Endothelial cell of umbilical vein (primary cell): ENCODE measurements around the gene TET1. TPM values are rescaled to one million over a fixed set of nuclear protein-coding genes. Genes with fewer than 3 reads are reported as not detected.

ENCODE experiments used
- BruUV-seq: library from RNA; stranded (reverse); fragments of 400-500 nt; replicated peaks from 2 replicates; lab custom pipeline; 2021; lab: Mats Ljungman, UMichigan
- CTCF ChIA-PET: fragments of 300-600, 350-600 bp; sonication (Branson Sonifier 250); formaldehyde crosslinking; loops from one replicate; lab custom pipeline; 2021; ENCODE audit warnings: antibody characterized with exemption, inconsistent platforms; lab: Charles Lee
- POLR2A ChIA-PET: fragments of 300-600, 350-600 bp; sonication (Branson Sonifier 250); formaldehyde crosslinking; loops from one replicate; lab custom pipeline; 2021; ENCODE audit warnings: antibody characterized with exemption, inconsistent platforms; lab: Charles Lee
- DNase-seq: peaks from one replicate; pipeline ENCODE4 v3.0.0-alpha.2; 2011; ENCODE audit warnings: low read depth, low spot score
- FAIRE-seq: peaks from 2 replicates; lab custom pipeline; 2011; peaks lifted over from hg19 to GRCh38; lab: Jason Lieb, UNC
- H2AFZ ChIP-seq: 2 replicates; pipeline ENCODE4 v1.6.0; 2012; ENCODE audit warnings: low read depth, low read length, control low read depth, inconsistent platforms
- H3K27ac ChIP-seq: 2 replicates; pipeline ENCODE4 v1.5.1; 2011; ENCODE audit warnings: low read depth, mild to moderate bottlenecking, control low read depth, low read length, moderate library complexity; ENCODE audit not compliant: insufficient read depth
- H3K27me3 ChIP-seq, 2 experiments: 2 replicates each; pipeline versions ENCODE4 v1.6.0 to v1.6.1; 2011; ENCODE audit warnings: low read length in 2 of 2, mixed read lengths in 1 of 2; ENCODE audit not compliant: control insufficient read depth in 2 of 2, insufficient read depth in 2 of 2
- H3K36me3 ChIP-seq, 2 experiments: 2 replicates in 1 of 2; 3 replicates in 1 of 2; pipeline ENCODE4 v1.5.1; 2011; ENCODE audit warnings: low read length in 2 of 2, mild to moderate bottlenecking in 1 of 2, moderate library complexity in 1 of 2; ENCODE audit not compliant: control insufficient read depth in 2 of 2, insufficient read depth in 2 of 2; ENCODE audit errors: extremely low read depth in 1 of 2
- H3K4me1 ChIP-seq: 3 replicates; pipeline ENCODE4 v1.5.1; 2011; ENCODE audit warnings: mild to moderate bottlenecking, low read length; ENCODE audit not compliant: control insufficient read depth, insufficient read depth; ENCODE audit errors: extremely low read depth
- H3K4me2 ChIP-seq: 2 replicates; pipeline ENCODE4 v1.6.1; 2011; ENCODE audit warnings: low read length, control low read depth, mixed read lengths; ENCODE audit not compliant: insufficient read depth
- H3K4me3 ChIP-seq, 3 experiments: fragments of 200-600 bp in 1 of 3; sonication (generic), shearing (Covaris generic) in 1 of 3; replicated peaks in 1 of 3; 2 replicates each; pipeline ENCODE4 v1.5.1; 2011 to 2016; ENCODE audit warnings: control low read depth in 3 of 3, low read length in 3 of 3, mild to moderate bottlenecking in 2 of 3, inconsistent platforms in 1 of 3, low read depth in 1 of 3, moderate library complexity in 1 of 3; ENCODE audit not compliant: insufficient read depth in 1 of 3
- H3K79me2 ChIP-seq: 2 replicates; pipeline ENCODE4 v1.6.0; 2012; ENCODE audit warnings: low read length, inconsistent platforms; ENCODE audit not compliant: control insufficient read depth, insufficient read depth
- H3K9ac ChIP-seq: replicated peaks from 2 replicates; pipeline ENCODE3; 2011; ENCODE audit warnings: low read length, control low read depth; ENCODE audit not compliant: insufficient read depth; ENCODE audit errors: extremely low read depth
- H3K9me1 ChIP-seq: replicated peaks from 3 replicates; pipeline ENCODE4 v1.6.0; 2011; ENCODE audit warnings: mild to moderate bottlenecking, low read length; ENCODE audit not compliant: control insufficient read depth, insufficient read depth; ENCODE audit errors: extremely low read depth
- H3K9me3 ChIP-seq: replicated peaks from 2 replicates; pipeline ENCODE4 v1.5.1; 2012; ENCODE audit warnings: low read length, inconsistent platforms; ENCODE audit not compliant: control insufficient read depth, insufficient read depth
- H4K20me1 ChIP-seq: replicated peaks from 2 replicates; pipeline ENCODE3; 2011; ENCODE audit warnings: mild to moderate bottlenecking, low read length; ENCODE audit not compliant: control insufficient read depth, insufficient read depth; ENCODE audit errors: extremely low read depth
- CTCF ChIP-seq, 2 donors: IDR thresholded peaks; 1 replicate in 1 of 2; 2 replicates in 1 of 2; pipeline ENCODE4 v1.5.1; 2011; ENCODE audit warnings: low read length in 2 of 2, mild to moderate bottlenecking in 2 of 2, moderate library complexity in 2 of 2, control low read depth in 1 of 2, inconsistent platforms in 1 of 2, low read depth in 1 of 2; ENCODE audit not compliant: insufficient read depth in 1 of 2; ENCODE audit errors: extremely low read depth in 1 of 2
- EZH2 ChIP-seq: IDR thresholded peaks from 2 replicates; pipeline ENCODE4 v1.6.1; 2012; ENCODE audit warnings: borderline replicate concordance, low read depth, mild to moderate bottlenecking, moderate library complexity, low read length, inconsistent platforms; ENCODE audit not compliant: severe bottlenecking
- GATA2 ChIP-seq: IDR thresholded peaks from 2 replicates; pipeline ENCODE4 v1.7.0; 2011; ENCODE audit warnings: low read depth, mild to moderate bottlenecking, moderate library complexity, mixed read lengths, low read length; ENCODE audit not compliant: insufficient read length, insufficient read depth
- JUN ChIP-seq: IDR thresholded peaks from 2 replicates; pipeline ENCODE4 v1.6.1; 2011; ENCODE audit warnings: borderline replicate concordance, low read depth; ENCODE audit not compliant: insufficient read length, insufficient read depth
- MAX ChIP-seq: IDR thresholded peaks from 2 replicates; pipeline ENCODE4 v1.6.1; 2011; ENCODE audit not compliant: insufficient read depth, insufficient read length
- MYC ChIP-seq: IDR thresholded peaks from one replicate; pipeline ENCODE4 v1.6.1; 2011; ENCODE audit warnings: mild to moderate bottlenecking, low read depth, low read length
- dilution Hi-C: fragments of 300-500 bp; cut with MboI; formaldehyde crosslinking; loops from one replicate; pipeline ENCODE4 v1.15.0; 2019; ENCODE audit warnings: low sequenced_read_pairs; ENCODE audit not compliant: extremely low pct_ligation_motif_present
- intact Hi-C: fragments of 100-400 bp; cut with micrococcal nuclease; formaldehyde crosslinking; loops from one replicate; pipeline ENCODE4 v1.10.0; 2022
- polyA plus RNA-seq, 4 experiments: library from polyadenylated mRNA; depleted of rRNA in 3 of 4; stranded (reverse) in 3 of 4; unstranded in 1 of 4; fragments of >200 nt; gene quantifications; 2 replicates each; pipeline versions ENCODE4 v1.2.1 to v1.2.3, GENCODE V29; 2011 to 2012; ENCODE audit warnings: missing spikeins in 1 of 4
- total RNA-seq: library from RNA; stranded (reverse); gene quantifications from 2 replicates; pipeline ENCODE4 v1.2.3, GENCODE V29; 2021

TET1 gene
- total and polyA plus RNA-seq, 2 donors (not counting 3 experiments of a cell fraction or from before 2014, with no cell fraction given) = 0.23 to 1.5 TPM

GRCh38 chr10:68696018-68696417 lies 135.9 kb downstream of the TET1 start:
- DNase-seq (no peak), FAIRE-seq (peak; percentile 4)
- Histone ChIP-seq H4K20me1 (no peaks in the 10 kb centered on the region), H3K4me3 (no peak overlapping the region), H3K4me2 (no peak overlapping the region), H3K27me3 (no peaks in the 10 kb centered on the region), H3K4me1 (no peaks in the 10 kb centered on the region), H3K79me2 (no peaks in the 10 kb centered on the region), H2AFZ (no peak overlapping the region), H3K9me3 (no peaks in the 10 kb centered on the region), H3K27ac (no peak overlapping the region), H3K9ac (no peak overlapping the region), H3K36me3 (no peaks in the 10 kb centered on the region), H3K9me1 (no peaks in the 10 kb centered on the region)
- BruUV-seq = no TSS peak
- dilution Hi-C loops = no loop called here
- intact Hi-C loops = no loop called here
- TF ChIP-seq EZH2 = no peak
- TF ChIP-seq GATA2 = no peak
- TF ChIP-seq MYC = no peak
- TF ChIP-seq JUN = no peak
- TF ChIP-seq CTCF (IDR thresholded peaks at IDR 0.05; ENCODE audit: extremely low read depth in 1 of 2, insufficient read depth in 1 of 2, low read depth in 1 of 2, low read length in 2 of 2) = no peak
- no peak for TF ChIP-seq MAX
- ChIA-PET POLR2A (no interaction called here), CTCF (interaction anchor here (0.7 to 1.8 kb wide), 5 partner anchors 11 to 145 kb away, joined by 3 to 6 read pairs (median 5); no protein-coding TSS in a partner anchor)
